HEK293T (cell line): Measurements from ENCODE around the gene ADRB1.

Source experiments
- CTCF ChIA-PET: fragments of 350-600 bp; formaldehyde crosslinking; extraction: SDS; loops from one replicate; lab custom pipeline; 2021; ENCODE audit warnings: antibody characterized with exemption, inconsistent platforms; lab: Yijun Ruan, JAX
- POLR2A ChIA-PET: fragments of 350-600 bp; formaldehyde crosslinking; extraction: SDS; loops from one replicate; lab custom pipeline; 2020; ENCODE audit warnings: antibody characterized with exemption, inconsistent platforms; lab: Yijun Ruan, JAX
- DNase-seq: peaks from one replicate; pipeline ENCODE4 v3.0.0; 2012; ENCODE audit warnings: mixed read lengths; ENCODE audit errors: extremely low spot score
- ARNT ChIP-seq: fragments of 450-650 bp; IDR thresholded peaks from 2 replicates; pipeline ENCODE4 v1.6.1; 2017; ENCODE audit warnings: mild to moderate bottlenecking
- BHLHE40 ChIP-seq: fragments of 450-650 bp; IDR thresholded peaks from 2 replicates; pipeline ENCODE4 v1.6.1; 2016; ENCODE audit warnings: mild to moderate bottlenecking, moderate library complexity, borderline replicate concordance
- CTBP1 ChIP-seq: fragments of 450-650 bp; IDR thresholded peaks from 2 replicates; pipeline ENCODE4 v1.6.1; 2016; ENCODE audit warnings: borderline replicate concordance
- ELF4 ChIP-seq: fragments of 450-650 bp; IDR thresholded peaks from 2 replicates; pipeline ENCODE4 v1.6.1; 2017; ENCODE audit warnings: antibody characterized with exemption
- FOXA1 ChIP-seq: fragments of 450-650 bp; IDR thresholded peaks from 2 replicates; pipeline ENCODE4 v1.6.1; 2016; ENCODE audit warnings: mild to moderate bottlenecking
- FOXK2 ChIP-seq: fragments of 450-650 bp; IDR thresholded peaks from 2 replicates; pipeline ENCODE4 v1.6.1; 2016; ENCODE audit warnings: mild to moderate bottlenecking
- FOXM1 ChIP-seq: fragments of 450-650 bp; IDR thresholded peaks from 2 replicates; pipeline ENCODE4 v1.6.1; 2017; ENCODE audit warnings: mild to moderate bottlenecking, borderline replicate concordance
- HDGF ChIP-seq: fragments of 450-650 bp; IDR thresholded peaks from 2 replicates; pipeline ENCODE4 v1.6.1; 2017; ENCODE audit warnings: antibody characterized with exemption, borderline replicate concordance
- L3MBTL2 ChIP-seq: fragments of 450-650 bp; conservative IDR thresholded peaks from 2 replicates; pipeline ENCODE4 v1.6.1; 2016; ENCODE audit warnings: mild to moderate bottlenecking
- LEF1 ChIP-seq: fragments of 450-650 bp; IDR thresholded peaks from 2 replicates; pipeline ENCODE4 v1.6.1; 2017; ENCODE audit warnings: mild to moderate bottlenecking, borderline replicate concordance
- NFRKB ChIP-seq: fragments of 450-650 bp; IDR thresholded peaks from 2 replicates; pipeline ENCODE4 v1.6.1; 2016; ENCODE audit warnings: mild to moderate bottlenecking, moderate library complexity
- PKNOX1 ChIP-seq: fragments of 450-650 bp; IDR thresholded peaks from 2 replicates; pipeline ENCODE4 v1.6.1; 2016
- SP1 ChIP-seq: fragments of 450-650 bp; IDR thresholded peaks from 2 replicates; pipeline ENCODE4 v1.6.1; 2017
- SUZ12 ChIP-seq: fragments of 450-650 bp; IDR thresholded peaks from 2 replicates; pipeline ENCODE4 v1.6.1; 2016; ENCODE audit warnings: mild to moderate bottlenecking
- TARDBP ChIP-seq: fragments of 450-650 bp; IDR thresholded peaks from 2 replicates; pipeline ENCODE4 v1.6.1; 2016
- ZNF384 ChIP-seq: fragments of 450-650 bp; IDR thresholded peaks from 2 replicates; pipeline ENCODE4 v1.6.1; 2016

Gene ADRB1

GRCh38 chr10:114077815-114078219 lies 34.2 kb downstream of the ADRB1 start:
- DNase-seq = no peak
- ChIA-PET POLR2A (no interaction called here), CTCF (no interaction called here)
- TF ChIP-seq FOXK2 = no peak
- no peak for TF ChIP-seq LEF1
- TF ChIP-seq FOXM1 = no peak
- no peak for TF ChIP-seq ZNF384
- no peak for TF ChIP-seq ARNT
- no peak for TF ChIP-seq BHLHE40
- no peak for TF ChIP-seq TARDBP
- TF ChIP-seq SUZ12 = no peak
- TF ChIP-seq CTBP1 = no peak

- CTCF ChIA-PET = no interaction called here
Measured at GRCh38 chr10:114078346-114078745, 34.7 kb downstream of the ADRB1 start.

GRCh38 chr10:114079421-114079820 lies 35.8 kb downstream of the ADRB1 start:
- CTCF ChIA-PET = no interaction called here
- no peak for TF ChIP-seq CTBP1
- no peak for TF ChIP-seq ZNF384
- no peak for TF ChIP-seq BHLHE40
- no peak for TF ChIP-seq FOXA1
- TF ChIP-seq ARNT = no peak
- TF ChIP-seq SUZ12 = no peak
- no peak for TF ChIP-seq L3MBTL2
- no peak for TF ChIP-seq NFRKB
- TF ChIP-seq LEF1 = no peak
- no peak for TF ChIP-seq FOXK2
- no peak for TF ChIP-seq TARDBP
- TF ChIP-seq HDGF = no peak
- TF ChIP-seq ELF4 = no peak
- TF ChIP-seq SP1 = no peak
- no peak for TF ChIP-seq FOXM1
- no peak for TF ChIP-seq PKNOX1
- POLR2A ChIA-PET = no interaction called here
- no peak for DNase-seq

More at GRCh38 chr10:114078346-114078745, 34.7 kb downstream of the ADRB1 start:
- POLR2A ChIA-PET = no interaction called here
- no peak for TF ChIP-seq TARDBP
- no peak for TF ChIP-seq NFRKB
- no peak for TF ChIP-seq FOXM1
- no peak for TF ChIP-seq ZNF384
- no peak for TF ChIP-seq CTBP1
- TF ChIP-seq FOXA1 = no peak
- no peak for TF ChIP-seq LEF1
- no peak for TF ChIP-seq BHLHE40
- TF ChIP-seq FOXK2 = no peak
- no peak for TF ChIP-seq HDGF
- no peak for TF ChIP-seq ARNT
- no peak for TF ChIP-seq SUZ12
- TF ChIP-seq PKNOX1 = no peak
- TF ChIP-seq L3MBTL2 = no peak
- no peak for TF ChIP-seq SP1
- TF ChIP-seq ELF4 = no peak
- no peak for DNase-seq

DNA sequence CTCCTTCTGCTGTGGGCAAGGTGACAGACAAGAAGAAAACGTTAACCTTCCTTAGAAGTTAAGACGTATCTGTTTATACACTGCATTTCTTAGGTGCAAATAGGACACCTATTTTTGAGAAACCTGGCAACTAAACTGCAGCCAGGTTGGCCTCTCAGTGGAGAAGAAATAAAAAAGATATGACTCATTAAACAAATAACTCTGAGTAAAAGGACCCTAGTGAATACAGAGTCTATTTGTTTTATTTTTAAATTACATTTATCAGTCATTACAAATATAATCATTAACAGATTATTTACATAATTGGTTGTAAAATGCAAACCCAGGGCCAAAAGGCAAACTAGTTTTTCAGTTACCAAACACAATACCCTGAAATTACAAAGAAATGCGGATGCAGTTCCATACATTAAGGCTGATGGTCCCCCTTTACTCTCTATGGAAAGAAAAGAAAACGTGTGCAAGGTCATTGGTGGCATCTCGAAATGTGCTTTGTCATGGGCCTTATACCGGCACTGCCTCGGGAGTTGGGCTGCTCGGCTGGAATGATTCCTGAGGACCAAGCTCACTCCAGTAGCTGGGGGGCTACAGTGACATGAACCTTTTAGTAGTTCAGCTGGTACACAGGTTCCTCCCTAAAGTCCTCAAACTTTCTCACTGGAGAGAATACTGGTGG lies 38.4 kb downstream of the ADRB1 start:
- DNase-seq = no peak
- no peak for TF ChIP-seq TARDBP
- TF ChIP-seq FOXA1 = no peak
- TF ChIP-seq FOXK2 = no peak
- no peak for TF ChIP-seq ZNF384
- TF ChIP-seq SP1 = no peak
- TF ChIP-seq ARNT = no peak
- ChIA-PET CTCF (no interaction called here), POLR2A (no interaction called here)

DNA sequence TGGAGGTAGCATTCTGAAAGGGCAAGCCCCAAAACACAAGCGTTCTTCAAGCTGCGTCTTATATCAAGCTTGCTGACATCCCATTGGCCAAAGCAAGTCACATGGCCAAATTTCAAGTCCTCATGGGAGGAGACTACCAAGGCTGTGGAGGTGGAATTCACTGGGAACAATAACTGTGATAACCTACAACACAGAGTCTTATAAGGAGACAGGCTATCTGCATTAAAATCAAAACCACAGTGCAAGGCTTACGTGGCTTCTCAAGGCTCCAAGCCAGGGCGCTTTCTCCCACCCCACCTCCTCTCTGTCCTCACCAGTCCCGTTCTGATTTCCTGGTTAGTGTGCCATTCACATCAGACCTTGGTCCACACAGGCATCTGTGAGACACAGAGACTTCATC lies 39.4 kb downstream of the ADRB1 start:
- POLR2A ChIA-PET = no interaction called here
- TF ChIP-seq NFRKB (no peak), SP1 (no peak), SUZ12 (no peak), PKNOX1 (no peak), BHLHE40 (no peak), ARNT (no peak), ZNF384 (no peak), CTBP1 (no peak), LEF1 (no peak), TARDBP (no peak), ELF4 (no peak), FOXA1 (no peak), FOXM1 (no peak)
- DNase-seq = no peak
- CTCF ChIA-PET = no interaction called here

DNA sequence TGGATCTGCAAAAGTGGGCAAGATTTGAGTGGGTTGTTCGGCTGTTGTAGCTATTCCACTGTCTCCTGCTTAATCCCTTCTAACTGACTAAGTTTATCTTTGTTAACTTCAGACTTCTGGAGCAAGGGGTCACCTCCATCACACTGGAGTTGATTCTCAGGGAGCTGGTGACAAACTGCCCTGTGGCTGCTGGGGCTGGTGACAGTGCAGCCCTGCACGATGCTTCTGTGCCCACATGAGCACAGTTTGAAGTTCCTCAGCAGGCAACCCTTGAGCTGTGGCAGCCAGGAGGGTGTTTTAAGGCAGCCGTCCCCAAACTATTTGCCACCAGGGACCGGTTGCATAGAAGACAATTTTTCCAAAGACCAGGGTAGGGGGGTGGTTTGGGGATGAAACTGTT lies 40.5 kb downstream of the ADRB1 start:
- ChIA-PET CTCF (no interaction called here), POLR2A (no interaction called here)
- no peak for TF ChIP-seq L3MBTL2
- TF ChIP-seq FOXM1 = no peak
- TF ChIP-seq SUZ12 = no peak
- TF ChIP-seq SP1 = no peak
- TF ChIP-seq TARDBP = no peak
- TF ChIP-seq ZNF384 = no peak
- no peak for TF ChIP-seq LEF1
- no peak for TF ChIP-seq ELF4
- TF ChIP-seq HDGF = no peak
- DNase-seq = no peak
